B cell (primary cell): ENCODE results near the gene ELL. TPM values are rescaled to one million over a fixed set of nuclear protein-coding genes. Genes with fewer than 3 reads are reported as not detected.
A peak's percentile ranks its signal among the peaks of the same experiment; 100 is the strongest.

Experiments used
- ATAC-seq: fragments of 200-7000 bp; cut with Tn5 transposase; one replicate; pipeline ENCODE4 v1.10.0; 2021; ENCODE audit warnings: low read depth, mild to moderate bottlenecking, moderate number of reproducible peaks, moderate library complexity
- CTCF ChIA-PET: fragments of 350-600 bp; sonication (Branson Sonifier 250); formaldehyde crosslinking; loops from one replicate; lab custom pipeline; 2021; ENCODE audit warnings: antibody characterized with exemption, inconsistent platforms; lab: Charles Lee
- POLR2A ChIA-PET: fragments of 350-600 bp; sonication (Branson Sonifier 250); formaldehyde crosslinking; loops from one replicate; lab custom pipeline; 2021; ENCODE audit warnings: antibody characterized with exemption; lab: Charles Lee
- DNase-seq: peaks from one replicate; pipeline ENCODE4 v3.0.0; 2013
- H2AFZ ChIP-seq: 2 replicates; pipeline ENCODE4 v1.6.1; 2012; ENCODE audit warnings: mild to moderate bottlenecking, low read depth, low read length; ENCODE audit not compliant: insufficient read depth, poor library complexity, severe bottlenecking
- H3K27ac ChIP-seq, 2 donors: 1 replicate in 1 of 2; 2 replicates in 1 of 2; pipeline ENCODE4 v1.5.1; 2012 to 2013; ENCODE audit warnings: low read length in 2 of 2, mild to moderate bottlenecking in 2 of 2, moderate library complexity in 1 of 2
- H3K27me3 ChIP-seq, 4 experiments: fragments of 200-600 bp in 1 of 4; sonication (generic) in 1 of 4; replicated peaks in 1 of 4; 1 replicate in 2 of 4; 2 replicates in 2 of 4; pipeline versions ENCODE4 v1.6.1 to v1.7.0; 2013 to 2016; ENCODE audit warnings: low read length in 3 of 4, mild to moderate bottlenecking in 2 of 4, mixed read lengths in 1 of 4, moderate library complexity in 1 of 4; ENCODE audit not compliant: insufficient read depth in 4 of 4, control insufficient read depth in 3 of 4; ENCODE audit errors: control extremely low read depth in 1 of 4
- H3K36me3 ChIP-seq, 2 experiments: replicated peaks in 1 of 2; 1 replicate in 1 of 2; 2 replicates in 1 of 2; pipeline versions ENCODE4 v1.6.1 to v1.7.1; 2013; ENCODE audit warnings: low read length in 1 of 2; ENCODE audit not compliant: insufficient read depth in 2 of 2, control insufficient read depth in 1 of 2; ENCODE audit errors: control extremely low read depth in 1 of 2, extremely low read depth in 1 of 2
- H3K4me1 ChIP-seq, 2 donors: fragments of 200-600 bp in 1 of 2; sonication (generic) in 1 of 2; 1 replicate in 1 of 2; 2 replicates in 1 of 2; pipeline versions ENCODE4 v1.5.1 to v1.6.1; 2013 to 2017; ENCODE audit warnings: low read length in 2 of 2; ENCODE audit not compliant: control insufficient read depth in 2 of 2, insufficient read depth in 2 of 2
- H3K4me2 ChIP-seq: replicated peaks from 2 replicates; pipeline ENCODE3; 2012; ENCODE audit warnings: mild to moderate bottlenecking, low read depth, low read length; ENCODE audit not compliant: poor library complexity, severe bottlenecking
- H3K4me3 ChIP-seq, 5 experiments: fragments of 200-600 bp in 1 of 5; sonication (generic) in 1 of 5; 1 replicate in 3 of 5; 2 replicates in 2 of 5; pipeline versions ENCODE4 v1.5.1 to v1.7.0; 2011 to 2016; ENCODE audit warnings: low read length in 4 of 5, mild to moderate bottlenecking in 4 of 5, low read depth in 2 of 5, control low read depth in 1 of 5, moderate library complexity in 1 of 5; ENCODE audit not compliant: insufficient read depth in 1 of 5; ENCODE audit errors: control extremely low read depth in 1 of 5, extremely low read depth in 1 of 5
- H3K79me2 ChIP-seq: fragments of 200-600 bp; sonication (generic); one replicate; pipeline ENCODE4 v1.6.0; 2016; ENCODE audit warnings: low read length; ENCODE audit not compliant: control insufficient read depth, insufficient read depth
- H3K9ac ChIP-seq: fragments of 200-600 bp; sonication (generic); 2 replicates; pipeline ENCODE4 v1.6.1; 2017; ENCODE audit warnings: mild to moderate bottlenecking, low read length, moderate library complexity
- H3K9me3 ChIP-seq, 3 donors: one replicate each; pipeline versions ENCODE4 v1.6.1 to v1.7.1; 2013; ENCODE audit warnings: low read length in 2 of 3; ENCODE audit not compliant: control insufficient read depth in 2 of 3, insufficient read depth in 1 of 3; ENCODE audit errors: control extremely low read depth in 1 of 3
- H4K20me1 ChIP-seq: 2 replicates; pipeline ENCODE4 v1.6.0; 2012; ENCODE audit warnings: mild to moderate bottlenecking, low read length; ENCODE audit not compliant: insufficient read depth, control insufficient read depth, poor library complexity, severe bottlenecking
- H3K27ac Mint-ChIP-seq: one replicate; pipeline ENCODE4 v1.8.0; 2021; ENCODE audit warnings: mixed read lengths
- H3K27me3 Mint-ChIP-seq: one replicate; pipeline ENCODE4 v1.8.0; 2021; ENCODE audit warnings: mixed read lengths
- H3K4me1 Mint-ChIP-seq: one replicate; pipeline ENCODE4 v1.8.0; 2021; ENCODE audit warnings: mixed read lengths
- H3K4me3 Mint-ChIP-seq: one replicate; pipeline ENCODE4 v1.8.0; 2021; ENCODE audit warnings: mixed read lengths
- H3K9me3 Mint-ChIP-seq: one replicate; pipeline ENCODE4 v1.8.0; 2022; ENCODE audit warnings: mixed read lengths; ENCODE audit not compliant: insufficient read depth
- CTCF ChIP-seq: fragments of 200-600 bp; IDR thresholded peaks from one replicate; pipeline ENCODE4 v1.8.0; 2022; ENCODE audit warnings: antibody characterized with exemption, mild to moderate bottlenecking
- EZH2 ChIP-seq: IDR thresholded peaks from 2 replicates; pipeline ENCODE4 v1.6.1; 2012; ENCODE audit warnings: borderline replicate concordance, low read depth, mild to moderate bottlenecking, moderate library complexity, low read length; ENCODE audit not compliant: insufficient read depth, poor library complexity, severe bottlenecking
- WGBS: methylation state at CpG from one replicate; pipeline ENCODE4 v1.1.5; 2013; ENCODE audit warnings: missing lambda C conversion rate; ENCODE audit not compliant: insufficient coverage; 5-methylcytosine and 5-hydroxymethylcytosine counted together
- intact Hi-C: fragments of 100-400 bp; cut with micrococcal nuclease; formaldehyde crosslinking; loops from one replicate; pipeline ENCODE4 v1.10.0; 2022
- polyA plus RNA-seq: library from polyadenylated mRNA; depleted of rRNA; stranded (reverse); fragments of >200 nt; gene quantifications from 2 replicates; pipeline ENCODE4 v1.2.3, GENCODE V29; 2012
- total RNA-seq, 2 donors: library from RNA; stranded (reverse); fragments of 120-200 nt in 1 of 2; gene quantifications; 1 replicate in 1 of 2; 2 replicates in 1 of 2; pipeline versions ENCODE4 v1.2.3 to v1.2.4, GENCODE V29; 2013 to 2022

The ELL gene
- total and polyA plus RNA-seq, 2 donors (not counting 1 experiment from before 2014, with no cell fraction given): 21.2 to 31.4 TPM

- no peak overlapping the region for H3K9ac ChIP-seq
- H2AFZ ChIP-seq: no peak overlapping the region
- CTCF ChIA-PET: interaction anchor here (1.8 to 7.6 kb wide), 3 partner anchors 11 to 442 kb away, joined by 4 to 85 read pairs (median 27); no protein-coding TSS in a partner anchor
- Mint-ChIP-seq H3K9me3 (no peaks in the 10 kb centered on the region), H3K4me1 (peaks cover 6% of the 10 kb centered on the region), H3K4me3 (no peak overlapping the region), H3K27me3 (no peaks in the 10 kb centered on the region), H3K27ac (no peak overlapping the region)
- no peak overlapping the region for H3K4me3 ChIP-seq
- ATAC-seq (no peak), DNase-seq (no peak)
- no peak overlapping the region for H3K4me2 ChIP-seq
- H3K27me3 ChIP-seq: no peaks in the 10 kb centered on the region
- peaks cover 35% of the 10 kb centered on the region for H4K20me1 ChIP-seq
- peaks cover 31% of the 10 kb centered on the region for H3K79me2 ChIP-seq
- H3K9me3 ChIP-seq: no peaks in the 10 kb centered on the region
- intact Hi-C loops: no loop called here
- TF ChIP-seq EZH2 (no peak), CTCF (no peak)
- peaks cover 0 to 5% of the 10 kb centered on the region in 2 donors for H3K4me1 ChIP-seq
- WGBS: 91% methylated on average over 3 of the region's 3 CpGs
- POLR2A ChIA-PET: no interaction called here
- no peak overlapping the region for H3K27ac ChIP-seq
- peaks cover 0 to 52% of the 10 kb centered on the region in 2 experiments for H3K36me3 ChIP-seq
Measured at GRCh38 chr19:18452386-18452785, 69.5 kb downstream of the ELL start.

- Histone ChIP-seq H3K27me3 (no peaks in the 10 kb centered on the region), H3K36me3 (peaks cover 0 to 55% of the 10 kb centered on the region in 2 experiments), H3K4me1 (peaks cover 0 to 5% of the 10 kb centered on the region in 2 donors), H3K4me2 (no peak overlapping the region), H4K20me1 (peaks cover 42% of the 10 kb centered on the region), H3K9me3 (no peaks in the 10 kb centered on the region), H3K9ac (no peak overlapping the region), H3K27ac (no peak overlapping the region), H3K4me3 (no peak overlapping the region), H3K79me2 (peaks cover 36% of the 10 kb centered on the region), H2AFZ (no peak overlapping the region)
- ATAC-seq (peak; percentile 96), DNase-seq (peak; percentile 87)
- H3K4me3 Mint-ChIP-seq: no peak overlapping the region
- ChIA-PET CTCF (interaction anchor here (0.5 to 7.6 kb wide), 16 partner anchors 11 to 1379 kb away, joined by 3 to 85 read pairs (median 5); partner anchors contain the start of genes REX1BD and SSBP4), POLR2A (no interaction called here)
- no peaks in the 10 kb centered on the region for H3K9me3 Mint-ChIP-seq
- TF ChIP-seq EZH2 (no peak), CTCF (peak; percentile 96)
- no peaks in the 10 kb centered on the region for H3K27me3 Mint-ChIP-seq
- WGBS: 40% methylated on average over 19 of the region's 26 CpGs
- H3K27ac Mint-ChIP-seq: peak overlapping the region; percentile 71
- H3K4me1 Mint-ChIP-seq: peaks cover 6% of the 10 kb centered on the region
- intact Hi-C loops: loop anchor here (1.0 kb wide), 2 partner anchors 11 to 396 kb away; no protein-coding TSS in a partner anchor
Measured at GRCh38 chr19:18450931-18451836, 70.7 kb downstream of the ELL start.
